HepG2 (cell line): ENCODE results near the gene LAMA5. TPM values are rescaled to one million over a fixed set of nuclear protein-coding genes. Genes with fewer than 3 reads are reported as not detected.
A peak's percentile ranks its signal among the peaks of the same experiment; 100 is the strongest.

Source experiments
- DZIP1 ChIP-seq: sonication (generic); formaldehyde crosslinking; IDR thresholded peaks from 2 replicates; pipeline ENCODE4 v1.5.0; 2020; ENCODE audit warnings: mild to moderate bottlenecking, missing genetic modification reagents
- HNF4G ChIP-seq, 2 experiments: sonication (generic) in 1 of 2; formaldehyde crosslinking in 1 of 2; IDR thresholded peaks; 2 replicates each; pipeline versions ENCODE4 v1.4.0 to v1.6.1; 2011 to 2020; ENCODE audit warnings: borderline replicate concordance in 2 of 2, low read depth in 2 of 2, mild to moderate bottlenecking in 2 of 2, low read length in 1 of 2, missing genetic modification reagents in 1 of 2, moderate library complexity in 1 of 2
- KLF11 ChIP-seq: IDR thresholded peaks from 2 replicates; pipeline ENCODE4 v1.6.1; 2016; ENCODE audit warnings: missing compliant biosample characterization
- NPAS2 ChIP-seq: sonication (generic); formaldehyde crosslinking; IDR thresholded peaks from 2 replicates; pipeline ENCODE4 v1.8.0; 2022; ENCODE audit warnings: mild to moderate bottlenecking, missing genetic modification reagents, borderline replicate concordance
- RERE ChIP-seq: IDR thresholded peaks from 2 replicates; pipeline ENCODE4 v1.6.1; 2016; ENCODE audit warnings: low read depth, missing genetic modification reagents, missing compliant biosample characterization
- ZNF235 ChIP-seq: sonication (generic); formaldehyde crosslinking; IDR thresholded peaks from 2 replicates; pipeline ENCODE4 v1.8.1; 2023; ENCODE audit warnings: mild to moderate bottlenecking, missing genetic modification reagents, borderline replicate concordance
- ZNF318 ChIP-seq: sonication (generic); formaldehyde crosslinking; IDR thresholded peaks from 2 replicates; pipeline ENCODE4 v1.4.0; 2020; ENCODE audit warnings: mild to moderate bottlenecking, missing genetic modification reagents
- ZNF510 ChIP-seq: sonication (generic); formaldehyde crosslinking; IDR thresholded peaks from 2 replicates; pipeline ENCODE4 v1.4.0; 2020; ENCODE audit warnings: low read depth, mild to moderate bottlenecking, missing genetic modification reagents
- ZNF740 ChIP-seq: sonication (generic); formaldehyde crosslinking; IDR thresholded peaks from 2 replicates; pipeline ENCODE4 v1.4.0; 2020; ENCODE audit warnings: missing genetic modification reagents
- ZNF775 ChIP-seq: sonication (generic); formaldehyde crosslinking; IDR thresholded peaks from 2 replicates; pipeline ENCODE4 v1.4.0; 2020; ENCODE audit warnings: missing genetic modification reagents, mild to moderate bottlenecking, moderate library complexity, borderline replicate concordance
- polyA plus RNA-seq, 8 experiments: library from polyadenylated mRNA; depleted of rRNA in 3 of 8; stranded (reverse) in 7 of 8; unstranded in 1 of 8; fragments of >200 nt; fragmentation: Illumina TruSeq in 4 of 8; extraction: Trizol in 4 of 8; gene quantifications; 2 replicates each; pipeline versions ENCODE4 v1.2.1 to v1.2.3, GENCODE V29; 2011 to 2016; ENCODE audit warnings: low read depth in 4 of 8, missing spikeins in 1 of 8, mixed read lengths in 1 of 8; ENCODE audit not compliant: insufficient read depth in 1 of 8
- total RNA-seq, 5 experiments: library from RNA; depleted of rRNA; stranded (reverse); fragments of >200 nt; fragmentation: Illumina TruSeq; extraction: Trizol; gene quantifications; 2 replicates each; pipeline ENCODE4 v1.2.3, GENCODE V29; 2016; ENCODE audit warnings: low read depth in 1 of 5

Gene LAMA5
- total and polyA plus RNA-seq, 2 of the 13 experiments (the other 11 are each of a cell fraction or from before 2014, with no cell fraction given) = 21.0 to 44.7 TPM

GRCh38 chr20:62387933-62388635, 21.0 kb upstream of the LAMA5 start (continued):
- TF ChIP-seq ZNF318 (CRISPR knock-in tag) (no peak), ZNF510 (CRISPR knock-in tag) (no peak), ZNF235 (CRISPR knock-in tag) (no peak), ZNF775 (no peak), HNF4G (IDR thresholded peaks at IDR 0.05; ENCODE audit: borderline replicate concordance, low read depth, low read length) (no peak), HNF4G (CRISPR knock-in tag; IDR thresholded peaks at IDR 0.05; ENCODE audit: borderline replicate concordance, low read depth) (0 out of 2 replicates have a peak, but pooled peaks have one; percentile 8), ZNF740 (peak; percentile 91), RERE (CRISPR knock-in tag) (no peak), DZIP1 (CRISPR knock-in tag) (no peak), NPAS2 (CRISPR knock-in tag) (no peak), KLF11 (CRISPR knock-in tag) (no peak)
